Retina (tissue), 1 donor: Measurements from ENCODE around the gene PTPRS.
A peak's percentile ranks its signal among the peaks of the same experiment; 100 is the strongest.
"Not testable (repeated sequence)": the region's sequence is repeated elsewhere in the genome, so short reads cannot be mapped to it uniquely, and the experiment has no call there.

Experiments used
- DNase-seq: peaks from one replicate; pipeline ENCODE4 v3.0.0-alpha.2; 2016

PTPRS gene

GRCh38 chr19:5340637-5341447 is at the start of gene PTPRS:
PTPRS (minus strand) TSS chr19:5340812; CDS start chr19:5286140, 54,672 bp downstream.
- peak; percentile 89 for DNase-seq

GRCh38 chr19:5389353-5389752 is 48.7 kb upstream of the PTPRS start:
- no peak for DNase-seq

GRCh38 chr19:5387472-5387871 is 46.9 kb upstream of the PTPRS start:
- peak; percentile 28 for DNase-seq

GRCh38 chr19:5386841-5387240 is 46.2 kb upstream of the PTPRS start:
- DNase-seq = no peak

- DNase-seq = not testable (repeated sequence)
Measured at GRCh38 chr19:5381197-5381596, 40.6 kb upstream of the PTPRS start.

GRCh38 chr19:5380215-5380919 is 39.8 kb upstream of the PTPRS start:
- DNase-seq = no peak

- no peak for DNase-seq
Measured at GRCh38 chr19:5376928-5377327, 36.3 kb upstream of the PTPRS start.

- DNase-seq = no peak
Measured at GRCh38 chr19:5372572-5373200, 32.1 kb upstream of the PTPRS start.

GRCh38 chr19:5369962-5370367 is 29.4 kb upstream of the PTPRS start:
- DNase-seq = peak; percentile 76

- no peak for DNase-seq
Measured at GRCh38 chr19:5369304-5369703, 28.7 kb upstream of the PTPRS start.

GRCh38 chr19:5367530-5368133 is 27.0 kb upstream of the PTPRS start:
- no peak for DNase-seq

GRCh38 chr19:5365905-5366304 is 25.3 kb upstream of the PTPRS start:
- DNase-seq = no peak

- DNase-seq = no peak
Measured at GRCh38 chr19:5364674-5365073, 24.1 kb upstream of the PTPRS start.

- DNase-seq = not testable (repeated sequence)
Measured at GRCh38 chr19:5361839-5362238, 21.2 kb upstream of the PTPRS start.

GRCh38 chr19:5361407-5361806 is 20.8 kb upstream of the PTPRS start:
- no peak for DNase-seq

- DNase-seq = no peak
Measured at GRCh38 chr19:5360003-5360780, 19.6 kb upstream of the PTPRS start.

- DNase-seq = no peak
Measured at GRCh38 chr19:5358173-5358800, 17.7 kb upstream of the PTPRS start.

- DNase-seq = no peak
Measured at GRCh38 chr19:5357584-5357983, 17.0 kb upstream of the PTPRS start.

GRCh38 chr19:5356918-5357317 is 16.3 kb upstream of the PTPRS start:
- no peak for DNase-seq

- DNase-seq = no peak
Measured at GRCh38 chr19:5356428-5356827, 15.8 kb upstream of the PTPRS start.

GRCh38 chr19:5355693-5356092 is 15.1 kb upstream of the PTPRS start:
- DNase-seq = no peak

- no peak for DNase-seq
Measured at GRCh38 chr19:5355076-5355475, 14.5 kb upstream of the PTPRS start.
